Measurements from ENCODE around the gene RBMS3. TPM values are rescaled to one million over a fixed set of nuclear protein-coding genes. Genes with fewer than 3 reads are reported as not detected.

RBMS3 gene
- total and polyA plus RNA-seq, 2 donors (not counting 1 experiment from before 2014, with no cell fraction given), result 26.9 to 68.4 TPM

DNA sequence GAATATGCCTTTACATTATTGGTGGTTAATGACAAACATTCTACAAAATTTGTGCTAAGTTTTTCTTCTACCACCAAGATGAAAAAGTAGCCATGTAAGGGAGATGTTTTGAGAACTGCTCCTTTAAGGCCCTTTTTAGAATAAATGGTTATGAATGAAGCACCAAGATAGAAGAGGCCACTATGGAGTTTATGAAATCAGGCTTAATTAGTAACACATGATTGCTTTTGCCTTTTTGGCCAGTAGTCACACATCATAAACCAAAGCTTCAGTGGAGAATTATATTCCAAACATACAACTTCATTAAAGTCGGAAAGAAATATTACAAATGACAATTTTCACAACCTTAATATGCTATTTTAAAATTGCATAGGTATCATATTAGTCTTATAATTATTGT lies 331.7 kb downstream of the RBMS3 start:
- H3K36me3 ChIP-seq (ENCODE audit: control insufficient read depth, insufficient read depth, low read length), result no peaks in the 10 kb centered on the region
- H3K4me3 ChIP-seq (replicated peaks in 1 of 4; ENCODE audit: control extremely low read depth in 1 of 4, insufficient read depth in 1 of 4, low read depth in 3 of 4, low read length in 4 of 4), result no peak overlapping the region
- no peak overlapping the region for H3K27ac ChIP-seq (ENCODE audit: insufficient read depth, low read length)
- TF ChIP-seq, protein P1, sequence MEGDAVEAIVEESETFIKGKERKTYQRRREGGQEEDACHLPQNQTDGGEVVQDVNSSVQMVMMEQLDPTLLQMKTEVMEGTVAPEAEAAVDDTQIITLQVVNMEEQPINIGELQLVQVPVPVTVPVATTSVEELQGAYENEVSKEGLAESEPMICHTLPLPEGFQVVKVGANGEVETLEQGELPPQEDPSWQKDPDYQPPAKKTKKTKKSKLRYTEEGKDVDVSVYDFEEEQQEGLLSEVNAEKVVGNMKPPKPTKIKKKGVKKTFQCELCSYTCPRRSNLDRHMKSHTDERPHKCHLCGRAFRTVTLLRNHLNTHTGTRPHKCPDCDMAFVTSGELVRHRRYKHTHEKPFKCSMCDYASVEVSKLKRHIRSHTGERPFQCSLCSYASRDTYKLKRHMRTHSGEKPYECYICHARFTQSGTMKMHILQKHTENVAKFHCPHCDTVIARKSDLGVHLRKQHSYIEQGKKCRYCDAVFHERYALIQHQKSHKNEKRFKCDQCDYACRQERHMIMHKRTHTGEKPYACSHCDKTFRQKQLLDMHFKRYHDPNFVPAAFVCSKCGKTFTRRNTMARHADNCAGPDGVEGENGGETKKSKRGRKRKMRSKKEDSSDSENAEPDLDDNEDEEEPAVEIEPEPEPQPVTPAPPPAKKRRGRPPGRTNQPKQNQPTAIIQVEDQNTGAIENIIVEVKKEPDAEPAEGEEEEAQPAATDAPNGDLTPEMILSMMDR (conservative IDR thresholded peaks at IDR 0.05 in 1 of 2, IDR thresholded peaks at IDR 0.05 in 1 of 2; ENCODE audit: low read depth in 1 of 2, low read length in 2 of 2), result no peak
- TF ChIP-seq EZH2 (IDR thresholded peaks at IDR 0.05; ENCODE audit: low read length, missing control alignments), result no peak
- no peaks in the 10 kb centered on the region for H3K79me2 ChIP-seq (ENCODE audit: control insufficient read depth, insufficient read depth, low read length)
- no peak for DNase-seq (ENCODE audit: low read depth in 2 of 2)
- H3K9me3 ChIP-seq (ENCODE audit: control insufficient read depth, insufficient read depth, low read depth, low read length), result no peaks in the 10 kb centered on the region
- no peaks in the 10 kb centered on the region for H4K20me1 ChIP-seq (ENCODE audit: control insufficient read depth, extremely low read depth, insufficient read depth, low read length)
- no peaks in the 10 kb centered on the region for H3K27me3 ChIP-seq (ENCODE audit: control insufficient read depth, insufficient read depth, low read length)
- no peaks in the 10 kb centered on the region for H3K4me1 ChIP-seq (ENCODE audit: control insufficient read depth, extremely low read depth, insufficient read depth, low read length)
- no peak overlapping the region for H2AFZ ChIP-seq (ENCODE audit: low read length)
- H3K4me2 ChIP-seq (ENCODE audit: extremely low read depth, insufficient read depth, low read length), result no peak overlapping the region
- H3K9ac ChIP-seq (ENCODE audit: insufficient read depth, low read length), result no peak overlapping the region

DNA sequence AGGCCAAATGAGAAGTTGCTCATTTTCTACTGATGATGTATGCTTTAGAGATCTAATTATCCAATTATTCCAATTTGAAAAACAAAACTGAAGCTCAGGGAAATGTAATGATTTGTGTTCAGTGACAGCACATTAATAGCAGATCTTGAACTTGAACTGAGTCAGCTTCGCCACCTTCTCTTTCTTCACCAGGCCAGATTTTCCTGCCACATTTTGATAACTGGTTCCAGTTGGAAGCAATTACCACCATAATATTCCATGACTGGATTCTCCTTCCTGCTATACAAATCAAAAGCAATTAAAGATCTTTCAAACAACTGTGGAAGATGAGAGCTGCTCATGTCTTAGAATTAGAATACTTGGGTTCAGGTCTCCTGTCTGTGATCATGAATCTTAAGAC lies 334.1 kb downstream of the RBMS3 start:
- no peaks in the 10 kb centered on the region for H3K9me3 ChIP-seq (ENCODE audit: control insufficient read depth, insufficient read depth, low read depth, low read length)
- H3K4me2 ChIP-seq (ENCODE audit: extremely low read depth, insufficient read depth, low read length), result no peak overlapping the region
- no peaks in the 10 kb centered on the region for H3K4me1 ChIP-seq (ENCODE audit: control insufficient read depth, extremely low read depth, insufficient read depth, low read length)
- no peaks in the 10 kb centered on the region for H3K27me3 ChIP-seq (ENCODE audit: control insufficient read depth, insufficient read depth, low read length)
- no peak overlapping the region for H3K9ac ChIP-seq (ENCODE audit: insufficient read depth, low read length)
- H3K79me2 ChIP-seq (ENCODE audit: control insufficient read depth, insufficient read depth, low read length), result no peaks in the 10 kb centered on the region
- H3K27ac ChIP-seq (ENCODE audit: insufficient read depth, low read length), result no peak overlapping the region
- H4K20me1 ChIP-seq (ENCODE audit: control insufficient read depth, extremely low read depth, insufficient read depth, low read length), result no peaks in the 10 kb centered on the region
- no peak overlapping the region for H2AFZ ChIP-seq (ENCODE audit: low read length)
- no peak overlapping the region for H3K4me3 ChIP-seq (replicated peaks in 1 of 4; ENCODE audit: control extremely low read depth in 1 of 4, insufficient read depth in 1 of 4, low read depth in 3 of 4, low read length in 4 of 4)
- no peak for DNase-seq (ENCODE audit: low read depth in 2 of 2)
- TF ChIP-seq, protein P1 (conservative IDR thresholded peaks at IDR 0.05 in 1 of 2, IDR thresholded peaks at IDR 0.05 in 1 of 2; ENCODE audit: low read depth in 1 of 2, low read length in 2 of 2), result no peak
- TF ChIP-seq EZH2 (IDR thresholded peaks at IDR 0.05; ENCODE audit: low read length, missing control alignments), result no peak
- no peaks in the 10 kb centered on the region for H3K36me3 ChIP-seq (ENCODE audit: control insufficient read depth, insufficient read depth, low read length)

DNA sequence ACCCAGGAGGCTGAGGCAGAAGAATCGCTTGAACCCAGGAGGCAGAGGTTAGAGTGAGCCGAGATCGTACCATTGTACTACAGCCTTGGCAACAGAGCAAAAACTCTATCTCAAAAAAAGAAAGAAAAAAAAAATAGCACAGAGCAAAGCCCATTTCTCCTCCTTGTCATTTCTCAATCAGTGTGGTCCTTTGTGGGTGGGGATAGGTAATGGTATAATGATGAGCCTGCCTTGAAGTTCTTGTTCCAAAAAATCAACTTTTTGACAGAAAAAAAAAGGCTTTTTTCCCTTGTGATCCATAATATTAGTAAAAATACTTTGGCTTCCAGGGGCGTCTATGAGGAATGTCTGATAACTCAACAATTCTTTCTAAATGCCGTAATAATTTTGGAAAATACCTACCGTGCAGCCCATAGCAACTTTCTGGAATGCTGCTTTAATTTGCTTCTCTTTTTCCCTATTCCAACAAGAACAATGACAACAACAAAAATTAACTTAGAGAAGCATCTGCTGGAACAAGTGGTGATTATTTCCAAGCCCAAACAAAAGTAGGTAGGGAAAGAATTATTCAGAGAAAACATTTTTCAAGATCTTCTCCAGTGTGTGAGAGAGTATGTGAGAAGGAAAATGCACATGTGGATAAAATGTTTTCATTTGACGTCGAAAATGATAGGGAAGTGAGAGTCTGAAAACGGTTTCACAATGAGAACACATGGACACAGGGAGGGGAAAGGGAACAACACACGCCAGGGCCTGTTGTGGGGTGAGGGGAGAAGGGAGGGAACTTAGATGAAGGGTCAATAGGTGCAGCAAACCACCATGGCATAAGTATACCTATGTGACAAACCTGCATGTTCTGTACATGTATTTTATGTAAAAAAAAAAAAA lies 337.8 kb downstream of the RBMS3 start:
- Histone ChIP-seq H3K36me3 (ENCODE audit: control insufficient read depth, insufficient read depth, low read length) (no peaks in the 10 kb centered on the region), H3K4me1 (ENCODE audit: control insufficient read depth, extremely low read depth, insufficient read depth, low read length) (no peaks in the 10 kb centered on the region), H3K4me2 (ENCODE audit: extremely low read depth, insufficient read depth, low read length) (no peak overlapping the region), H3K79me2 (ENCODE audit: control insufficient read depth, insufficient read depth, low read length) (no peaks in the 10 kb centered on the region), H4K20me1 (ENCODE audit: control insufficient read depth, extremely low read depth, insufficient read depth, low read length) (no peaks in the 10 kb centered on the region), H3K4me3 (replicated peaks in 1 of 4; ENCODE audit: control extremely low read depth in 1 of 4, insufficient read depth in 1 of 4, low read depth in 3 of 4, low read length in 4 of 4) (no peak overlapping the region), H3K27ac (ENCODE audit: insufficient read depth, low read length) (no peak overlapping the region), H3K9me3 (ENCODE audit: control insufficient read depth, insufficient read depth, low read depth, low read length) (no peaks in the 10 kb centered on the region), H3K9ac (ENCODE audit: insufficient read depth, low read length) (no peak overlapping the region), H2AFZ (ENCODE audit: low read length) (no peak overlapping the region), H3K27me3 (ENCODE audit: control insufficient read depth, insufficient read depth, low read length) (no peaks in the 10 kb centered on the region)
- TF ChIP-seq, protein P1 (conservative IDR thresholded peaks at IDR 0.05 in 1 of 2, IDR thresholded peaks at IDR 0.05 in 1 of 2; ENCODE audit: low read depth in 1 of 2, low read length in 2 of 2), result no peak
- no peak for TF ChIP-seq EZH2 (IDR thresholded peaks at IDR 0.05; ENCODE audit: low read length, missing control alignments)
- DNase-seq (ENCODE audit: low read depth in 2 of 2), result peak; percentile 9 to 45
